DND-41 (cell line): ENCODE measurements around the gene VAV2.

Experiments used
- ATAC-seq: fragments of 200-7000 bp; cut with Tn5 transposase; 3 replicates; pipeline ENCODE4 v1.9.1; 2021; ENCODE audit warnings: low read depth; ENCODE audit not compliant: insufficient read depth
- DNase-seq: peaks from one replicate; pipeline ENCODE4 v3.0.0-alpha.2; 2020
- H2AFZ ChIP-seq: 2 replicates; pipeline ENCODE4 v1.6.0; 2012; ENCODE audit warnings: low read depth, low read length
- H3K27ac ChIP-seq: 2 replicates; pipeline ENCODE4 v1.5.1; 2012; ENCODE audit warnings: low read length, inconsistent platforms
- H3K27me3 ChIP-seq: fragments of 200-600 bp; sonication (generic); 2 replicates; pipeline ENCODE4 v1.6.0; 2012; ENCODE audit warnings: low read length, mild to moderate bottlenecking, inconsistent platforms; ENCODE audit not compliant: insufficient read depth, poor library complexity
- H3K36me3 ChIP-seq: 2 replicates; pipeline ENCODE4 v1.5.1; 2012; ENCODE audit warnings: low read length, inconsistent platforms; ENCODE audit not compliant: insufficient read depth
- H3K4me1 ChIP-seq: 2 replicates; pipeline ENCODE4 v1.5.1; 2012; ENCODE audit warnings: mild to moderate bottlenecking, low read length; ENCODE audit not compliant: insufficient read depth
- H3K4me2 ChIP-seq: 2 replicates; pipeline ENCODE4 v1.6.0; 2012; ENCODE audit warnings: mild to moderate bottlenecking, moderate library complexity, low read length, inconsistent platforms; ENCODE audit not compliant: insufficient read depth
- H3K4me3 ChIP-seq, 2 experiments: fragments of 200-600 bp in 1 of 2; shearing (Covaris generic) in 1 of 2; 2 replicates each; pipeline ENCODE4 v1.5.1; 2012 to 2016; ENCODE audit warnings: inconsistent platforms in 2 of 2, low read length in 2 of 2, mild to moderate bottlenecking in 2 of 2, low read depth in 1 of 2, moderate library complexity in 1 of 2
- H3K79me2 ChIP-seq: 2 replicates; pipeline ENCODE4 v1.6.0; 2012; ENCODE audit warnings: low read length, inconsistent platforms; ENCODE audit not compliant: insufficient read depth
- H3K9ac ChIP-seq: 2 replicates; pipeline ENCODE4 v1.6.0; 2012; ENCODE audit warnings: low read depth, mild to moderate bottlenecking, inconsistent platforms, low read length, moderate library complexity
- H3K9me3 ChIP-seq: 2 replicates; pipeline ENCODE4 v1.5.1; 2012; ENCODE audit warnings: low read length, moderate library complexity, mild to moderate bottlenecking, inconsistent platforms; ENCODE audit not compliant: insufficient read depth, severe bottlenecking
- H4K20me1 ChIP-seq: 2 replicates; pipeline ENCODE4 v1.6.0; 2012; ENCODE audit warnings: low read length; ENCODE audit not compliant: insufficient read depth
- EZH2 ChIP-seq: IDR thresholded peaks from 3 replicates; pipeline ENCODE4 v1.6.1; 2012; ENCODE audit warnings: borderline replicate concordance, low read depth, mild to moderate bottlenecking, moderate library complexity, low read length, inconsistent platforms; ENCODE audit not compliant: severe bottlenecking
- TF ChIP-seq, protein P1 (sequence below): IDR thresholded peaks from 2 replicates; pipeline ENCODE4 v1.5.1; 2012; ENCODE audit warnings: borderline replicate concordance, low read length, moderate library complexity, mild to moderate bottlenecking; ENCODE audit not compliant: poor library complexity, severe bottlenecking; ENCODE audit errors: extremely low read depth

VAV2 gene

DNA sequence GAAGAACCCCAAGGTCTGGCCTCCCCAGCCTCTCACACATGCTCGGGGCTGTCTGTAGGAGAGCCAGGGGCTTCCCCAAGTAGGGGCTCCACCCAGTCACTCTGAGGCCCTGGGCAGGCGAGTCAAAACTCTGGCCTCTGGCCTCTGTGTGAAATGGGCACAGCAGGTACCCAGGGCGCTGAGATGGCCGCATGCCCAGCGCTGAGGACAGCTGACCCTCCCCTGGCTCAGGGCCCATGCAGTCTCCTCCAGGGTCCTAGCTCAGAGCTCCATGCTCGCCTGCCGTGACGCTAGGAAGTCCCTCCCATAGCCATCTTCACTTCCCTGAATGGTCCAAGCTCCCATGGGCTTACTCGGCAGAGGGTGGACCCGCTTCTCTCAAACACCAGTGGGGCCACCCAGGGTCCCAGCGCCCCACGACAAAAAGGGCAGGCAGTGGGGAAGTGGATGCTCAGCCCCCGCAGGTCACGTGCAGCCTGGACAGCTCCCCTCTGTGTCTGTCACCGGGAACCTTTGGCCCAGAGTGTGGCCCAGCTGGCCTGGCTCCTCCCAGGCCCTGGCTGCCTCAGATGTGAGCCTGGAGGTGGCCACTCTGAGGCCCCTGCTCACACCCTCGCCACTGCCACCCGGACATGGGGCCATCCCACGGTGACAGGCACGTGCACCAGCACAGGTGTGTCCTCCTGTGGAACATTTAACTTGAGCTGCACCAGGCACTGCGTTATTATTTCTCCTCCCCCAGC lies 12.2 kb upstream of the VAV2 start:
- H3K79me2 ChIP-seq, result no peaks in the 10 kb centered on the region
- ATAC-seq, result no peak

DNA sequence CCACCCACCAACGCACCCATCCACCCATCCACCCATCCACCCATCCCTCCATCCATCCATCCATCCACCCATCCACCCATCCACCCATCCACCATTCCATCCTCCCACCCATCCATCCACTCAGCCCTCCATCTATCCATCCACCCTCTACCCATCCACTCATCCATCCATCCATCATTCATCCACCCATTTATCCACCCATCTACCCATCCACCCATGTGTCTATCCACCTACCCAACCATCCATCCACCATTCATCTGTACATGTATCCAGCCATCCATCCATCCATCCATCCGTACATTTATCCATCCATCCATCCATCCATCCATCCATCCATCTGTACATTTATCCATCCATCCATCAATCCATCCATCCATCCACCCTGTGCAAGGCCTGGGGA lies 11.1 kb upstream of the VAV2 start:
- Histone ChIP-seq H3K4me3 (no peak overlapping the region), H3K4me2 (no peak overlapping the region), H3K9me3 (no peaks in the 10 kb centered on the region), H3K79me2 (no peaks in the 10 kb centered on the region), H3K9ac (no peak overlapping the region), H3K4me1 (no peaks in the 10 kb centered on the region), H3K27me3 (no peaks in the 10 kb centered on the region), H2AFZ (no peak overlapping the region), H3K36me3 (no peaks in the 10 kb centered on the region), H3K27ac (no peak overlapping the region), H4K20me1 (no peaks in the 10 kb centered on the region)
- TF ChIP-seq, protein P1, sequence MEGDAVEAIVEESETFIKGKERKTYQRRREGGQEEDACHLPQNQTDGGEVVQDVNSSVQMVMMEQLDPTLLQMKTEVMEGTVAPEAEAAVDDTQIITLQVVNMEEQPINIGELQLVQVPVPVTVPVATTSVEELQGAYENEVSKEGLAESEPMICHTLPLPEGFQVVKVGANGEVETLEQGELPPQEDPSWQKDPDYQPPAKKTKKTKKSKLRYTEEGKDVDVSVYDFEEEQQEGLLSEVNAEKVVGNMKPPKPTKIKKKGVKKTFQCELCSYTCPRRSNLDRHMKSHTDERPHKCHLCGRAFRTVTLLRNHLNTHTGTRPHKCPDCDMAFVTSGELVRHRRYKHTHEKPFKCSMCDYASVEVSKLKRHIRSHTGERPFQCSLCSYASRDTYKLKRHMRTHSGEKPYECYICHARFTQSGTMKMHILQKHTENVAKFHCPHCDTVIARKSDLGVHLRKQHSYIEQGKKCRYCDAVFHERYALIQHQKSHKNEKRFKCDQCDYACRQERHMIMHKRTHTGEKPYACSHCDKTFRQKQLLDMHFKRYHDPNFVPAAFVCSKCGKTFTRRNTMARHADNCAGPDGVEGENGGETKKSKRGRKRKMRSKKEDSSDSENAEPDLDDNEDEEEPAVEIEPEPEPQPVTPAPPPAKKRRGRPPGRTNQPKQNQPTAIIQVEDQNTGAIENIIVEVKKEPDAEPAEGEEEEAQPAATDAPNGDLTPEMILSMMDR, result no peak
- TF ChIP-seq EZH2, result no peak
- DNase-seq, result no peak
- no peak for ATAC-seq

More for the DNA sequence above, 12.2 kb upstream of the VAV2 start:
- no peaks in the 10 kb centered on the region for H4K20me1 ChIP-seq
- TF ChIP-seq EZH2, result no peak
- TF ChIP-seq, protein P1, result no peak
- H3K27me3 ChIP-seq, result no peaks in the 10 kb centered on the region
- no peak overlapping the region for H3K27ac ChIP-seq
- no peak overlapping the region for H3K9ac ChIP-seq
- no peaks in the 10 kb centered on the region for H3K36me3 ChIP-seq
- DNase-seq, result no peak
- no peak overlapping the region for H2AFZ ChIP-seq
- H3K4me2 ChIP-seq, result no peak overlapping the region
- H3K4me1 ChIP-seq, result no peaks in the 10 kb centered on the region
- no peaks in the 10 kb centered on the region for H3K9me3 ChIP-seq
- no peak overlapping the region for H3K4me3 ChIP-seq

DNA sequence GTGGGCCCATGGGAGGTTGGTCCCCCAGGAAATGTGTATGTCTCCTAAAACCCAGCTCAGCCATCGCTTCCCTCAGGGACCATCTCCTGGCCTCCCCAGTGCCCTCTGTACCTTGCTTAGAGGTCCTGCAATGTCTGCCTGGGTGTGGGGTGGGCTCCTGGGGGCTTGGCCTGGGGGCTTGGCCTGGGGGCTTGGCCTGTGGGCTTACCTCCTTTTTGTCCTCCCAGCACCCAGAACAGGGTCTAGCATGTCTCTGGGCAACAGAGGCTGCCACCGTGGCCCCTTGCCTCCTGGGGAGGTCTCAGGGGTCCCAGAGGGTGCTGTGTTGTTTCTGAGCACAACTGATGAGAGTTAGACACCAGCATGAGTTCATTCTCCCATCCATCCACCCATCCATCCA lies 10.7 kb upstream of the VAV2 start:
- Histone ChIP-seq H3K4me1 (no peaks in the 10 kb centered on the region), H3K36me3 (no peaks in the 10 kb centered on the region), H3K9ac (no peak overlapping the region), H3K27me3 (no peaks in the 10 kb centered on the region), H4K20me1 (no peaks in the 10 kb centered on the region), H3K79me2 (no peaks in the 10 kb centered on the region), H2AFZ (no peak overlapping the region), H3K4me2 (no peak overlapping the region), H3K9me3 (no peaks in the 10 kb centered on the region), H3K4me3 (no peak overlapping the region), H3K27ac (no peak overlapping the region)
- DNase-seq (no peak), ATAC-seq (no peak)
- no peak for TF ChIP-seq EZH2
- TF ChIP-seq, protein P1, result no peak

DNA sequence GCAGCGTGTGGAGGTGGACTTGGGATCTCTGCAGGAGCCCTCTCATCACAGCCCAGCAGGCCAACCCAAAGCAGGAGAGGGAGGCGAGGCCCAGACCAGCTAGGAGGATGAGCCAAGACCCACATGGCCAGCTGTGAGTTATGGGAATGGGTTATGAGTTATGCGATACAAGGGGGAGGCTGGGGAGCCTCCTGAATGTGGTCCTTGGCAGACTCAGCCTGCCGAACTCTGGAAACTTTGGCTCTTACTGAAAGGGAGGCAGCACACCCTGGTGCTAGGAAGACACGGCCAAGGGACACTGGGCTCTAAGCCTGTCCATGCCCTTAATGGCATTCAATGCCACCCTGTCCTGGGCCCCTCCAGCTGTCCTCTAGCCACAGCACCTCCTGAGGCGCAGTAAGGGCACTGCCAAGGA lies 7.7 kb upstream of the VAV2 start:
- TF ChIP-seq, protein P1, result no peak
- no peak for TF ChIP-seq EZH2
- DNase-seq (no peak), ATAC-seq (no peak)
- Histone ChIP-seq H3K9me3 (no peaks in the 10 kb centered on the region), H3K9ac (no peak overlapping the region), H4K20me1 (no peaks in the 10 kb centered on the region), H3K79me2 (no peaks in the 10 kb centered on the region), H2AFZ (no peak overlapping the region), H3K4me2 (no peak overlapping the region), H3K27me3 (no peaks in the 10 kb centered on the region), H3K27ac (no peak overlapping the region), H3K4me1 (no peaks in the 10 kb centered on the region), H3K4me3 (no peak overlapping the region), H3K36me3 (no peaks in the 10 kb centered on the region)
